OCI-LY7 (cell line): ENCODE measurements around the gene MVB12B.

Experiments
- EZH2phosphoT487 ChIP-seq: fragments of 200-600 bp; sonication (generic); IDR thresholded peaks from 2 replicates; pipeline ENCODE4 v1.6.1; 2018; ENCODE audit warnings: low read depth, borderline replicate concordance, mild to moderate bottlenecking, mixed run types, antibody characterized with exemption, low read length, moderate library complexity, mixed read lengths
- TF ChIP-seq, protein P1 (sequence below): fragments of 200-600 bp; sonication (generic); conservative IDR thresholded peaks from 2 replicates; pipeline ENCODE4 v1.5.1; 2014; ENCODE audit warnings: mild to moderate bottlenecking, antibody characterized with exemption, low read length, moderate library complexity, mixed read lengths

GRCh38 chr9:126295936-126296600 lies 30.6 kb upstream of the MVB12B start:
- TF ChIP-seq EZH2phosphoT487 = no peak
- TF ChIP-seq, protein P1, sequence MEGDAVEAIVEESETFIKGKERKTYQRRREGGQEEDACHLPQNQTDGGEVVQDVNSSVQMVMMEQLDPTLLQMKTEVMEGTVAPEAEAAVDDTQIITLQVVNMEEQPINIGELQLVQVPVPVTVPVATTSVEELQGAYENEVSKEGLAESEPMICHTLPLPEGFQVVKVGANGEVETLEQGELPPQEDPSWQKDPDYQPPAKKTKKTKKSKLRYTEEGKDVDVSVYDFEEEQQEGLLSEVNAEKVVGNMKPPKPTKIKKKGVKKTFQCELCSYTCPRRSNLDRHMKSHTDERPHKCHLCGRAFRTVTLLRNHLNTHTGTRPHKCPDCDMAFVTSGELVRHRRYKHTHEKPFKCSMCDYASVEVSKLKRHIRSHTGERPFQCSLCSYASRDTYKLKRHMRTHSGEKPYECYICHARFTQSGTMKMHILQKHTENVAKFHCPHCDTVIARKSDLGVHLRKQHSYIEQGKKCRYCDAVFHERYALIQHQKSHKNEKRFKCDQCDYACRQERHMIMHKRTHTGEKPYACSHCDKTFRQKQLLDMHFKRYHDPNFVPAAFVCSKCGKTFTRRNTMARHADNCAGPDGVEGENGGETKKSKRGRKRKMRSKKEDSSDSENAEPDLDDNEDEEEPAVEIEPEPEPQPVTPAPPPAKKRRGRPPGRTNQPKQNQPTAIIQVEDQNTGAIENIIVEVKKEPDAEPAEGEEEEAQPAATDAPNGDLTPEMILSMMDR = no peak
